ENCODE results near the gene DCLK1.

The DCLK1 gene

GRCh38 chr13:35729926-35730627 lies 401.1 kb downstream of the DCLK1 start:
- no peak for DNase-seq

DNA sequence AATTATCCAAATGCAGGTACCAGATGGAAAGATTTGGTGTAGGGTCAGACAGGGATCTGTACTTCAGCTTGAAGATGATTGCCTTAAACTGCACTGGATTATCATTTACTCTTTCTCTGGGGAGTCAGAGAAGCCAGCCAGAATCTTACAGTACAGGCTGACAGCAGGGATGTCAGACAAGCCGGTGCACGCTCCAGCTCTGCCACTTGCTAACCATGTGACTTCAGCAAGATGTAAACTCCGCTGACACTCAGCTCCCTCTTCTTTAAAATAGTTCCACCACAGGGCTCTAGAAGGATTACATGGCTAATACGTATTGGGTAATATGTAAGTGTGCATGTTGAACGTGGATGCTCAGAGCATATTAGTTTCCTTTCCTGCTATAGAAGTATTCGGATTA lies 403.3 kb downstream of the DCLK1 start:
- DNase-seq: peak; percentile 65

GRCh38 chr13:35724446-35724845 lies 406.7 kb downstream of the DCLK1 start:
- no peak for DNase-seq

GRCh38 chr13:35723821-35724220 lies 407.4 kb downstream of the DCLK1 start:
- DNase-seq: no peak

DNA sequence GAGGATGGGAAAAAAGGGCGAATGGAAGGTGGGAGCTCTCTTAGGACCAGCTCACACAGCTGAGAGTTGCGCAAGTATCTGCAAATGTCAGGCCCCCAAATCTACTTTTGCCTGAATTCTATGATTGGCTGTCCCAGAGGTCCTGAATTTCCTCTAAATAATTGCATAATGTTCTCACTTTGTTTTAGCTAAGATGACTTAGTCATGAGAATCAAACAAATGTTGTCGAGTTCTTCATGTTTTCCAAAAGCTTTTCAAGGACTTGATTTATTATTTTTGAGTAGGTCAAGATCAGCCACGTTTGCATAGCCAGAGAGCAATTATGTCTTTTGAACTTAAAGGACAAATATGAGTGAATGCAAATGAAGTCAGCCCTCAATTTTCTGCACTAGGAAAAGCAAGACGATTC lies 408.1 kb downstream of the DCLK1 start:
- no peak for DNase-seq

- DNase-seq: no peak
Observed at GRCh38 chr13:35722458-35723052, 408.6 kb downstream of the DCLK1 start.

DNA sequence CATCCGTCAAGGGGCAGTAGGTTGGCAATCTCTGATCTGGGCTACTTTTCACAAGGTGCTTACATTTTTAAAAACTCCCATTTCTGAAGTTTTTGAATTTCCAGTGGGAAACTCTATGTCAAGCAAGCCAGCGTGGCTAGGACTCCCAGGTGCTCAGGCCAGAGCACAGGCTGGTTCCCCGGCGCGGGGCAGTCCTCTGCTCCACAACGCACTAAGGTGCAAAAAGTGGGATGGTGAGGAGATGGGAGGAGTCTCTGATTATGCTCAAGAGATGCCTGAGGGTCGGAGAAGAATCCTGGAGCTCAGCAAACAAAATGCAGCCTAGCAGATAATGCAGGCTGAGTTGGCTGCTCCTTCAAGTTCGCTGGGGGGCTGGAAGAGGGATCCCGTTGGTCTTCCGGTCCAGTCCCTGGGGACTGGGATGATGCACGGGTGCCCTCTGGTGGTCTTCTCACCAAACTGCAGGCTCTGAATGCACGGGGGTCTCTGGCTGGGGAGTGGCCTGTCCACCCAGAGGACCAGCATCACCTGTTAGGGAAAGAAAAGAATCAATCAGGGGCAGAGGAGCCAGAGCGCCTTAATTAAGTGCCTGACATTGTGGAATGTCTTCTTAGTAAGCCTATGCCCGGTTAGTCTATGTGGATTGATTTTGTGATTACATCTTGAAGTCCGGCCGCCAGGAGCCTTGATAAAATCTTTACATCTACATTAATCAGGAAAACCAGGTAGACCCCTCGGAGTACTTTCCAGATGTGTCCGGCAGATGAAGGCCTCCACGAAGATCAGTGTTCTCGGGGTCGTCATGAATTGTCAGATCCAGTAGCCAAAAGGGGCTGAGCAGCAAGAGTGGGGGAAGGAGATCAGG lies 410.3 kb downstream of the DCLK1 start:
- no peak for DNase-seq

DNA sequence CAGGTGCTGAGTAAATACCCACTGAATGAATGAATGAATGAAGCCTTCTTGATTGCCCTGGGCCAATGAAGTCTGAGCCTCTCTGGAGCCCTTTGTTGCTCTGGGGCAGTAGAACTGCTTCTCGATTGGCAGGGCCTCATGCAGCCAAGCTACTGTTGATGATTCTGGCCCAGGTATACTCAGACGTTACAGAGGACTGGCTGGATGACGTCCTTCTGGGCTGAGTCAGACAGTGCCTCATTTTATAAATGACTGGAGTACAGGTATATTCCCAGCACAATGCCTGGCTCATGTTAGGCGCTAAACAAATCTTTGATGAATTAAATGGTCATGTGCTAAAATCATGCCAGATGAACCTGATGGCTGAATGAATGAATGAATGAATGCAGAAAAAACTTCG lies 410.9 kb downstream of the DCLK1 start:
- no peak for DNase-seq
